Measurements from ENCODE around the gene MAVS.
"Not testable (repeated sequence)": the region's sequence is repeated elsewhere in the genome, so short reads cannot be mapped to it uniquely, and the experiment has no call there.

The MAVS gene

GRCh38 chr20:3890999-3891929 lies 44.6 kb downstream of the MAVS start:
- peak overlapping the region; percentile 83 for H3K4me3 ChIP-seq (ENCODE audit: low read length)
- no peak for TF ChIP-seq CTCF (IDR thresholded peaks at IDR 0.05; ENCODE audit: insufficient read depth, low read depth, low read length, missing control alignments)
- DNase-seq (ENCODE audit: low read depth), result peak; percentile 69

GRCh38 chr20:3894796-3895195 lies 48.2 kb downstream of the MAVS start:
- no peak for TF ChIP-seq CTCF (IDR thresholded peaks at IDR 0.05; ENCODE audit: insufficient read depth, low read depth, low read length, missing control alignments)
- H3K4me3 ChIP-seq (ENCODE audit: low read length), result no peak overlapping the region
- no peak for DNase-seq (ENCODE audit: low read depth)

GRCh38 chr20:3896302-3896701 lies 49.7 kb downstream of the MAVS start:
- no peak for TF ChIP-seq CTCF (IDR thresholded peaks at IDR 0.05; ENCODE audit: insufficient read depth, low read depth, low read length, missing control alignments)
- H3K4me3 ChIP-seq (ENCODE audit: low read length), result no peak overlapping the region
- no peak for DNase-seq (ENCODE audit: low read depth)

- no peak overlapping the region for H3K4me3 ChIP-seq (ENCODE audit: low read length)
- TF ChIP-seq CTCF (IDR thresholded peaks at IDR 0.05; ENCODE audit: insufficient read depth, low read depth, low read length, missing control alignments), result no peak
- no peak for DNase-seq (ENCODE audit: low read depth)
Measured at GRCh38 chr20:3896853-3897583, 50.4 kb downstream of the MAVS start.

GRCh38 chr20:3898181-3898580 lies 51.5 kb downstream of the MAVS start:
- DNase-seq (ENCODE audit: low read depth); H3K4me3 ChIP-seq (ENCODE audit: low read length): not testable (repeated sequence)

- no peak for TF ChIP-seq CTCF (IDR thresholded peaks at IDR 0.05; ENCODE audit: insufficient read depth, low read depth, low read length, missing control alignments)
- DNase-seq (ENCODE audit: low read depth), result no peak
- no peak overlapping the region for H3K4me3 ChIP-seq (ENCODE audit: low read length)
Measured at GRCh38 chr20:3898639-3899038, 52.0 kb downstream of the MAVS start.

- H3K4me3 ChIP-seq (ENCODE audit: low read length), result no peak overlapping the region
- no peak for DNase-seq (ENCODE audit: low read depth)
- TF ChIP-seq CTCF (IDR thresholded peaks at IDR 0.05; ENCODE audit: insufficient read depth, low read depth, low read length, missing control alignments), result no peak
Measured at GRCh38 chr20:3900187-3900604, 53.6 kb downstream of the MAVS start.

Measured in epithelial cell of esophagus (primary cell).